Medulla oblongata (tissue), 1 donor: ENCODE measurements around the gene CFAP100.
A peak's percentile ranks its signal among the peaks of the same experiment; 100 is the strongest.

ENCODE experiments used
- DNase-seq: peaks from one replicate; pipeline ENCODE4 v3.0.0-alpha.2; 2015; ENCODE audit errors: extremely low spot score

CFAP100 gene

GRCh38 chr3:126394179-126394976, at the start of gene CFAP100:
TSS of gene CFAP100 (plus strand) at chr3:126394909. CDS start at chr3:126396001, 1,092 bp downstream.
- peak; percentile 53 for DNase-seq

GRCh38 chr3:126345231-126345630, 49.5 kb upstream of the CFAP100 start:
- DNase-seq: no peak

- no peak for DNase-seq
Measured at GRCh38 chr3:126345641-126346460, 48.9 kb upstream of the CFAP100 start.

- no peak for DNase-seq
Measured at GRCh38 chr3:126346466-126346865, 48.2 kb upstream of the CFAP100 start.

GRCh38 chr3:126347543-126348161, 47.1 kb upstream of the CFAP100 start:
- peak; percentile 19 for DNase-seq

GRCh38 chr3:126348308-126348920, 46.3 kb upstream of the CFAP100 start:
- DNase-seq: no peak

GRCh38 chr3:126349071-126349470, 45.6 kb upstream of the CFAP100 start:
- no peak for DNase-seq

- DNase-seq: no peak
Measured at GRCh38 chr3:126349611-126350501, 44.9 kb upstream of the CFAP100 start.

- no peak for DNase-seq
Measured at GRCh38 chr3:126350502-126351085, 44.1 kb upstream of the CFAP100 start.

- DNase-seq: no peak
Measured at GRCh38 chr3:126351086-126351770, 43.5 kb upstream of the CFAP100 start.

- no peak for DNase-seq
Measured at GRCh38 chr3:126351771-126352475, 42.8 kb upstream of the CFAP100 start.

GRCh38 chr3:126352476-126353454, 41.9 kb upstream of the CFAP100 start:
- DNase-seq: no peak

- DNase-seq: no peak
Measured at GRCh38 chr3:126353694-126354321, 40.9 kb upstream of the CFAP100 start.

GRCh38 chr3:126354776-126355175, 39.9 kb upstream of the CFAP100 start:
- DNase-seq: no peak

- DNase-seq: peak; percentile 5
Measured at GRCh38 chr3:126355251-126355650, 39.5 kb upstream of the CFAP100 start.

- peak; percentile 96 for DNase-seq
Measured at GRCh38 chr3:126355777-126356372, 38.8 kb upstream of the CFAP100 start.
